CD4-positive, alpha-beta T cell treated with Interleukin-10 for 1 hour (primary cell): ENCODE measurements around the gene GOLGA8J.
"Not testable (repeated sequence)": the region's sequence is repeated elsewhere in the genome, so short reads cannot be mapped to it uniquely, and the experiment has no call there.

Source experiments
- DNase-seq: peaks from one replicate; pipeline ENCODE4 v3.0.0-alpha.2; 2020

Gene GOLGA8J, protein sequence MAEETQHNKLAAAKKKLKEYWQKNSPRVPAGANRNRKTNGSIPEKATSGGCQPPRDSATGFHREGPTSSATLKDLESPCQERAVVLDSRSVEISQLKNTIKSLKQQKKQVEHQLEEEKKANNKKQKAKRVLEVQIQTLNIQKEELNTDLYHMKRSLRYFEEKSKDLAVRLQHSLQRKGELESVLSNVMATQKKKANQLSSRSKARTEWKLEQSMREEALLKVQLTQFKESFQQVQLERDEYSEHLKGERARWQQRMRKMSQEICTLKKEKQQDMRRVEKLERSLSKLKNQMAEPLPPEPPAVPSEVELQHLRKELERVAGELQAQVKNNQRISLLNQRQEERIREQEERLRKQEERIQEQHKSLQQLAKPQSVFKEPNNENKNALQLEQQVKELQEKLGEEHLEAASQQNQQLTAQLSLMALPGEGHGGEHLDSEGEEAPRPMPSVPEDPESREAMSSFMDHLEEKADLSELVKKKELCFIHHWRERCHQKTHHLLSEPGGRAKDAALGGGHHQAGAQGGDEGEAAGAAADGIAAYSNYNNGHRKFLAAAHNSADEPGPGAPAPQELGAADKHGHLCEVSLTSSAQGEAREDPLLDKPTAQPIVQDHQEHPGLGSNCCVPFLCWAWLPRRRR

DNA sequence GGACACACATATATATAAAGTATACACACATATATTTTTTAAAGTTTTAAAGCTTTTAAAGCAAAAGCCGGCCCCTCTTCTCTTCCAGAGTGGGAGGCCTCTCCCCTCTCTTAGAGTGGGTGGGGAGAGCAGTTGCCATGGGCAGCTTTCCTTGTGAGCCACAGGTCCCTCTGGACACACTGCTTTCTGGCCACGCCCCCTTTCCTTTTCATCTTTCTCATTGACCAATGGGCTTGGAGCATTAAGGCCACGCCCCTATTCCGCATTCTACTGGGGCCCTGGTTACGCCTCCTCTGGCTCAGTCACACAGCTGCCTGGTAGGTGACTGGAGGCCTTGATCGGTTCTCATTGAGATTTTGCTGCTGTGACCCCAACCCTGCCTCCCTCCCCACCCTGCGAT, at the start of gene GOLGA8J:
TSS of gene GOLGA8J (plus strand) at position 301 of the 400 bp plus-strand sequence. CDS start at position 399, 98 bp downstream.
- not testable (repeated sequence) for DNase-seq

DNA sequence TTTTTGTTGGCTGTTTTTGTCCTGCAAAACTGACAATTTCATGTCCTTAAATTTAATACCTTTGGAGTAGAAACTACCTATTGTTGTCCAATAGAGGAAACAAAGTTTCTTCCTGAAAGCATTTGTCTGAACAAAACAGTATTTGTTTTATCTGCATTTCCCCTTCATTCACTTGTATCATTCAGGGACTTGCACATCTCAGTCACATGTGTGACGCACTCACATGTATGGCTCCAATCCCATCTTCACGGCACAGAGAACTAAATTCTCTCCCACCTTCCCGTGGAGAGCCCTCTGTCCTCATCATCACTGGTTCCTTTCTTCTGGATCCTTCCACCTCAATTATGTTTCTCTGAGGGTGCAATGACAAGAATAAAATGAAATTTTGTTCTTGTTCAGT, 49.5 kb upstream of the GOLGA8J start:
- DNase-seq = no peak

DNA sequence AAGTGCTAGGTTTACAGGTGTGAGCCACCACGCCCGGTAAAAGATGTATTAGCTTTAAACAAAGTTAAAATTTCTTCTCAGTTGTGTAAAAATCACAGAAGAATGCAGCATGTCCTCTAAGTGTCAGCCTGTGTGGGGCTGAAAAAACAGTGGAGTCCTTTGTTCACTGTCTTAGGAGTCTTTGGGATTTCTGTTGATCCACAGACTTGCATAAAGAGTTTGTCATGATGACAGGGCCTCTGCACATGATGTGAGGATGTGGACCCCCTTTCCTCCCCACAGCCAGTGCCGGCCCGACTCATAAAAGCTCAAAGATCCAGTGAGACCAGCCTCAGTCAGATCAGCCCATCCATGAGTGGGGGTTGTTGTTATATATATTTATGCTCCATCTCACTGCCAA, 49.0 kb upstream of the GOLGA8J start:
- no peak for DNase-seq

DNA sequence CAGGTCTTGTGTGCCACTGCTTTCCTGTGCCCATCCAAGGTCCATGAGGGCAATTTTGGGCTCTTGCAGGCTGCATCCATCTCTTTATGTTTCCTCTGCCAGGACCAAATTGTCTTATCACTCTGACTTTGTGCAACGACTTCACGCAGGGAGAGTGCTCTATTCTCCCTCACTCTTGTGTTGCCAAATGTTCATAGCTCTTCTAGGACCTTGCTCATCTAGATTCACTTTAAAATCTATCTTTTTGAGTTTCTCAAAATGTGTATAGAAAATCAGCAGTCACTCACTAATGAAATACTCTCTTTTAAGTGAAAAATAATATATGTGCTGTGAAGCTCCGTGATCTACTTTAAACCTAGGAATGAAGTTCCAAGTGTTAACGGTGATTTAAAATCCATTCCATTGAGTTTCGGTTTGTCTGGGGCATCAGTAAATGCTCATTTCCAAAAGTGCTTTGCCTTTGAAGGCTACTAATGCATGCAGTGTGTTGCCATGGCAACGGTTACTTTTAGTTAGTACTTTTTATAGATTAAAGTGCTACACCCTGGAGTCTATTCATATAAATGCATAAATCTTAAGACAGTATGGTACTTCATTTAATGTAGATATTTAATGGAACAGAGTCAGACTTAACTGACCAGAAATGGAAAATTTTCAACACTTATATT, 46.6 kb upstream of the GOLGA8J start:
- no peak for DNase-seq

DNA sequence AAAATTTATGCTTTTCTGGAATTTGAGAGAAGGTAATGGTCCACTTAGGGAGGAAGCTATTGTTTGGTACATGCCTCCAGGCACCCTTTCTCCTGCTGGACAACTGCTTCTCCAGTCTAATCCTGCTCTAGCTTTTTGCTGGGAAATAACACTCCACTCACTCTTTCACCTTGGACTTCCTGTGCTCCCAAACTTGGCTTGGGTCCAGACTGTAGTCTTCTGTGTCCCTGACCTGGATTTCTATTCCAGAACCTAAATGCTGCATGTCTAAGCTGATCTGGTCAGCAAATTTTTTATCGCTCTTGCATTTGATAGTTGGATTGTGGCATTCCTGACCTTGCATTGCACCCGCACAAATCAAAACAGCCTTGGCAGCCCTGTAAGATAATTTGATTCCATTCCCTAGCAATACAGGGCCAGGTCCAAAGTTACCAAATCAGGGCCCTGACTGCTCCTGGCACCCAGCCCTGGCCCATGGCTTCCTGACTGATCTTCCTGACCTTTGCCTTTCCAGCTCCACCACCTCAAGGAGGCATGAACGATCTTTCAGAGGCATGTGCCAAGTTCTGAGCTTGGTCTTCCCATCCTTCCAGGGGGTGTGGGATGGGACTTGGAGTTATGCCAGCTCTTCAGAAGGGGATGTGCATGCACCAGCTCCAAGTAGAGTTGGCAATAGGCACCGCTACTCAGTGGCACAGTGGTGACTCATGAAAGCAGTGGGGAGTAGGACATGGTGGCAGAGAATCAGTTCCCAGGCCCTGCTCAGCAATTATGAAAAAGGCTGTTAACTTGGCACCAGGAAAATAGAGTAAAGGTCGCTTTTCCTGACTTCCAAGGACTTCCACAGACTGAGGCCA, 43.9 kb upstream of the GOLGA8J start:
- DNase-seq = no peak

DNA sequence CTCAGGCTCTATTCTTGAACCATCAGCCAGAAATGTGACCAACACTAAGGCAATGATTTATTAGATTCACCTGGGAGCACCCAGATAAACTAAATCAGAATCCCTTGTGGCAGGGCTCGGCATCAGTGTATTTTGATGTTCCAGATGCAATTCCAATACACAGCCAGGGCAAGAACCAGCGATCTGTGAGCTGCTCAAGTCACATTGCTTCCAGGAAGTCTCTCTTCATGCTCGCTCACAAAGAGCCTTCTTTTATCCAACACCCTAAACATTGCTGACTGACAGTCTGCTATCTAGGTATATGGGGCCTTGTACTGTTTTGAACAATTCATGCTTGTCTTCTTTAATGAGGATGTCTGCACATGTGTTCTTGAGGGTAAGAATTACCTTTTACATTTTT, 40.9 kb upstream of the GOLGA8J start:
- no peak for DNase-seq

DNA sequence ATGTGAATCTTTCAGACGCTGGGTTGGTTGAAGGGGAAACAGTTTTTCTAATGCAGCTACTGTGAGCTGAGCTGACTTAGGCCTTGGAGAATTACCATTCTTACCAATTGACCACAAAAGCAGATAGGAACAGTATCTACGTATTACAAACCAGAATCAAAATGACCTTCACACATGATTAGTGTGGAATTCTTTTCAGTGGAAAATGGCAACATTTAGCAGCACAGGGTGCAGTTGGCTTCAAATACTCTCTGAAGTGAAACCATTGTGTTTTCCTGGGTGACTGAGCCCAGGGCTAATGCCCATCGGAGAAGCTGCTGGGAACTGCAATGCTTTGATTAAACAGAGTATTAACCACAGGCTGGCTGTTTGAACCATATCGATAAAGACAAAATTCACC, 40.2 kb upstream of the GOLGA8J start:
- no peak for DNase-seq

DNA sequence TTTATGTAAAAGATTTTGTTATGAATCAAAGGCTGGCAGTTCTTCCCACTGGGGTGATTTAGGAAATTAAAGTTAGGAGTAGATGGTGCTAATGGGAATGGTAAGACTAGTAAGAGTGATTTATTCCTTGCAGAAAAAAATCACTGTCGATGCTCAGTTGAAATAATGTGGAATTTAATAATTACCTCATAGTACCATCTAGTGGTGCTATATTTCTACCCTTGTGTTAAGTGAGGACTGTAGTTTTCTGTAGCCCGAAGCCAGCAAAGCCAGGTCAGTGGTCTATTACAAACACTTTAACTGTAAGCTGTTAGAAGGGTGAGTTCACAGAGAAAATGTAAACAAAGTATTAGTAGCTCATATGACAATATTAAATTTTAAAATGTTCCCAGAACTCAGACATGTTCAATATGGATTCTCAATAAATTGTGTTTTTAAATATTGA, 39.5 kb upstream of the GOLGA8J start:
- DNase-seq = no peak

DNA sequence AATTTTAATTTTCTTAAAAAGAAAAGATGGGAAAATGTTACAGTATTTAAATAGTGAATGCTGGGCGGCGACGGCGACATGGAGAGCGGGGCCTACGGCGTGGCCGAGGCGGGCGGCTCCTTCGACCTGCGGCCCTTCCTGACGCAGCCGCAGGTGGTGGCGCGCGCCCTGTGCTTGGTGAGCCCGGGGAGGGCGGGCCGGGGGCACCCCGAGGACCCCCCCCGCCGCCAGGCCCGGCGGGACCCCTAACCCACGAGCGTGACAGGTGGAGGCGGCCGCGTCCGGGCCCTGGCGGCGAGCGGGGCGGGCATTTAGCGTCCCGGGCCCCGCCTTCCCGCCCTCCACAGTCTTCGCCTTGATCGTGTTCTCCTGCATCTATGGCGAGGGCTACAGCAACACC, 38.4 kb upstream of the GOLGA8J start:
- DNase-seq = no peak

DNA sequence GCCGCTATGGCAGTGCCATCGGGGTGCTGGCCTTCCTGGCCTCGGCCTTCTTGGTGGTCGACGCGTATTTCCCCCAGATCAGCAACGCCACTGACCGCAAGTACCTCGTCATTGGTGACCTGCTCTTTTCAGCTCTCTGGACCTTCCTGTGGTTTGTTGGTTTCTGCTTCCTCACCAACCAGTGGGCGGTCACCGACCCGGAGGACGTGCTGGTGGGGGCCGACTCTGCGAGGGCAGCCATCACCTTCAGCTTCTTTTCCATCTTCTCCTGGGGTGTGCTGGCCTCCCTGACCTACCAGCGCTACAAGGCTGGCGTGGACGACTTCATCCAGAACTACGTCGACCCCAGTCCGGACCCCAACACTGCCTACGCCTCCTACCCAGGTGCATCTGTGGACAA, 37.9 kb upstream of the GOLGA8J start:
- not testable (repeated sequence) for DNase-seq

DNA sequence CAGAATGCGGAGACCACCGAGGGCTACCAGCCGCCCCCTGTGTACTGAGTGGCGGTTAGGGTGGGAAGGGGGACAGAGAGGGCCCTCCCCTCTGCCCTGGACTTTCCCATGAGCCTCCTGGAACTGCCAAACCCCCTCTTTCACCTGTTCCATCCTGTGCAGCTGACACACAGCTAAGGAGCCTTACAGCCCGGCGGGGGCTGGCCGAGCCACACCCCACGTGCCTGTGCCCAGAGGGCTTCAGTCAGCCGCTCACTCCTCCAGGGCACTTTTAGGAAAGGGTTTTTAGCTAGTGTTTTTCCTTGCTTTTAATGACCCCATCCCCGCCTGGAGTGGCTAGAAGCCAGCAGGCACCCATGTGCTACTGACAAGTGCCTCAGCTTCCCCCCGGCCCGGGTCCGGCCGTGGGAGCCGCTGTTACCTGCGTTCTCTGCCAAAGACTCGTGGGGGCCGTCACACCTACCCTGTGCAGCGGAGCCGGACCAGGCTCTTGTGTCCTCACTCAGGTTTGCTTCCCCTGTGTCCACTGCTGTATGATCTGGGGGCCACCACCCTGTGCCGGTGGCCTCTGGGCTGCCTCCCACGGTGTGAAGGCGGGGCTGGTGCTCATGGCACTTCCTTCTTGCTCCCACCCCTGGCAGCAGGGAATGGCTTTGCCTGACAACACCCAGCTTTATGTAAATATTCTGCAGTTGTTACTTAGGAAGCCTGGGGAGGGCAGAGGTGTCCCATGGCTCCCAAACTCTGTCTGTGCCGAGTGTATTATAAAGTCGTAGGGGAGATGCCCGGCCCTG, 37.3 kb upstream of the GOLGA8J start:
- not testable (repeated sequence) for DNase-seq

DNA sequence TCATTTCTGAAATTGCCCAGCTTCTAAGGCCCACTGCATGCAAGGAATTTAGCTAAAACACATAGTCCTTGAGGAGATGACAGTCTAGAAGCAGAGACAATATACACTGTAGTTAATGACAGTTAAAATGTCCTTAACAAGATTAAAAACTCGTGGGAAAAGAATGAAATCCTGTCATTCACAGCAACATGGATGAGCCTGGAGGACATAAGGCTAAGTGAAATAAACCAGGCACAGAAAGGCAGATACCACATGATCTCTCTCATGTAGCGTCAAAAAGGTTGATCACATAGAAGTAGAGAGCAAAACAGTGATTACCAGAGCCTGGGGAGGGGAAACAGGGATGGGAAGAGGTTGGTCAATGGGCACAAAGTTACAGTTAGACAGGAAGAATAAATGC, 36.3 kb upstream of the GOLGA8J start:
- DNase-seq = no peak

DNA sequence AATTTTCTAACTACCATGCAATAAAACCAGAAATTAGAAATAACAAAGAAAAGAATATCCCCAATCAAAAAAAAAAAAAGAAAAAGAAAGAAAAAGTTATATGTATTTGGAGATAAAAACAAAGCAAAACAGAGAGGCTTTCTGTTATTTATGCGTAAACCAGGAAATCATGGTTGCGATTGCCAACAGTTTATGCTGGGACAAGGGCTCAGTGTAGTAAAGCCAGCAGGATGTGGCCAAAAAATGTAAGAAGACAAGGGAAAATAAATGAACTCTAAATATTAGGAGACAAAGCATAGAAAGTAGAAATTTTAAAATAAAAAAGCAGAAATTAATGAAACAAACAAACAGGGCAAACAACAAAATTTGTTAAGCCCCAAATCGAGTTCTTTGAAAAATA, 27.2 kb upstream of the GOLGA8J start:
- no peak for DNase-seq

DNA sequence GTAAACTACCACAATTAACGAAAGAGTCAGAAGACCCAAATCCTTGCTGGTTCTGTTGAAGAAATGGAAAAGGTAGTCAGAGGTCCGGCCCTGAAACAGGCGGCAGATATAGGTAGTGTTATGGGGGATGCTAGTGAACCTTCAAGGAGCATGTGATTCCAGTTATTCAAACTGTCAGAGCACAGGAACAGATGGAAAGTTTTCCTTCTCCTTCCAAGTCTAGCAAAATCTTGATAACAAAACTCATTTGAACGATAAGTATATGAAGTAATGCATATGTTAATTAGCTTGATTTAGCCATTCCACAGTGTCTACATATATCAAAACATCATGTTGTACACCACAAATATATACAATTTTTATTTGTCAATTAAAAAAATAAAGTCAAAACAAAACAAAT, 26.6 kb upstream of the GOLGA8J start:
- DNase-seq = no peak

DNA sequence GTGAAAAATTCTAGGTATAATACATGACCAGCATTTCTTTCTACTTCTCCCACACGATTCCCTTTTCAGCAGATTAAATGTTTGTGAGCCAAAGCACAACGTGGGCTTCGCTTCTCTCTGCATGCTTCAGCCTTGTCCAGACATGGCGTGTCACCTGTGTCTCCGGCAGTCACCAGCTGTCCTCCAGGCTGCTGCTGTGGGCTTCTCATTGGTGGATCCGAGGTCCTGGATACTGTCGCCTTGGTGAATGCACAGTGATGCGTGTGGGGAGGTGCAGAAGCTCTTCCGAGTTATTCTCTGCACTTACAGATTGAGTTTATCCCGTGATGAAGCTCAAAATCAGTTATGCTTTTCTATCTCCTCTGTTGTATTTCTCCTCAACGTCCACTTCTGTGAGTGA, 23.0 kb upstream of the GOLGA8J start:
- no peak for DNase-seq

DNA sequence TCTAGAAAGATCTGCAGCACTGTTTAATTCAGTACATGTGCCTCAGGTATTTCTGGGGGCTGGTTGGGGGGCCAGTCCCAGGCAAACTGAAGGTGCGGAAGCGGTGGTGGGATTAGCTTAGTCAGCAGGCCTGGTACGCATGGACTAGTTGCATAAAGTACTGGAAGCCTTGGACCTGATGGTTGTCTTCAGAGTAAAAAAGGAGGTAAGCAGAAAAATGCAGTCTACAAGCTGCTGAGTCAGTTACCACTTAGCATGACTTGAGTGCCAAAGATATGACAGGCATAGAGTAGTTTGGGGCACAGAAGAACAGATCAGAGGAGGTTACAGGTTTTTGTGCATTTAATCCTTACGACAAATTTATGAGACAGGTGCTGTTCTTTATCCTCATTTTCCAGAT, 19.9 kb upstream of the GOLGA8J start:
- no peak for DNase-seq

DNA sequence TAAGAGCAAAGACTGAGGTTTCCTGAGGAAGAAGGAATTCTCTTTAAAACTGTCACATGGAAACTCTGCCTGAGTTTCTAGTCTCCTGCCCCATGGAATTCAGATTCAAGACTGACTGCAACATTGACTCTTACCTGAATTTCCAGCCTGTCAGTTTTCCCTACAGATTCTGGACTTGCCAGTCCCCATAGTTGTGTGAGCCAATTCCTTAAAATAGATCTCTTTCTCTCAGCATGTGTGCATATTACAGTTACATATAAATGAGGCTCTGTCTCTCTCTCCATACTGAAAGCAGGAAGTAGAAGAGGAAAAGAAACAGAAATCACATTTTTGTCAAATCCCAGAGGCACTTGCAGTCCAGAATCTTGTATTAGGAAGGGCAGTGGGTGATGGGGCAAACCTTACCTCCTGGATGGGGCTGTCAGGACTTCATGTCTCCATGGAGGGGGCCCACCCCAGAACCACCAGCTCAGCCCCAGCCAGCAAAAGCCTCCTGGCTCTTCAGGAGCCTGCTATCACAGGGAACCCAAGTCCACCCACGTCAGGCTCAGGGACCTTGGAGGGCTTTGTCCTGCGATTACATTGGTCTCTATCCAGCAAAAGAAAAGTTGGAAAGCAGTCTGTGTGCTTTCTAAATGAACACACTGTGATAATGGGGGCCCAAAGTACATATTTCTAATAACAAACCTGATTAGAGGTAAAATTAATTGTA, 18.8 kb upstream of the GOLGA8J start:
- no peak for DNase-seq

DNA sequence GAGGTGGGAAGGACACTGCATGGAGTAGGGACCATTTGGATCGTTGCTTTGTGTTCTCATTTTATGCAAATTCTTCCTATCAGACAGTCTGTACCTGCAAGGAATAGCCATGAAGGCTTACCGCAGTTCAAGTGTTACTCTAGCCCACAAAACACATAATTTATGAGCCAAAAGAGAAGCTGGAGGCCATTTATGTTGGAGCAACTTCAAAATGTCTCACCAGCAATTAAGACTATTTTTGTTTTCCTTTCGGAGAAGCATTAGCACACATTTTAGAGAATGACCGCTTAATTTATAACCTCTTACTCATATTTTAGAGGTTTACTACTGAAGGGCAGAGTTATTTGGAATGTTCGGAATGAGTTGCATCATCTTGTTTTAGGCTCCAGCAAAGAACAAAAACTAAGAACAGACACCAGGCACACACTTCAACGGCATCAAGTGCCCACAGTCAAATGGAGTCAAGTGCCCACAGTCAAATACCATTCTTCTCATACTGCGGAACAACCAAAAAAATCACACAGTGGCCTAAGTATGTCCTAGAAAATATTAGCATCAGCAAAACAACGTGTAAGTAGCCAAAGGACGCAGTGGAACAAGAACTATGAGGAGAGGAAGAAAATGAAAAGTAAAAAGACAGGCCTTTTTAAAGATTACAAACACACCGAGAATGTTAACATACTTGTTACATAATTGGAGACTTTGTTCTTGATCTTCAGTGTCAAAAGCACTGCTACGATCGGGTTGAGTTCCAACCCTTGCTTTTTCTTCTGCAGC, 17.5 kb upstream of the GOLGA8J start:
- no peak for DNase-seq

DNA sequence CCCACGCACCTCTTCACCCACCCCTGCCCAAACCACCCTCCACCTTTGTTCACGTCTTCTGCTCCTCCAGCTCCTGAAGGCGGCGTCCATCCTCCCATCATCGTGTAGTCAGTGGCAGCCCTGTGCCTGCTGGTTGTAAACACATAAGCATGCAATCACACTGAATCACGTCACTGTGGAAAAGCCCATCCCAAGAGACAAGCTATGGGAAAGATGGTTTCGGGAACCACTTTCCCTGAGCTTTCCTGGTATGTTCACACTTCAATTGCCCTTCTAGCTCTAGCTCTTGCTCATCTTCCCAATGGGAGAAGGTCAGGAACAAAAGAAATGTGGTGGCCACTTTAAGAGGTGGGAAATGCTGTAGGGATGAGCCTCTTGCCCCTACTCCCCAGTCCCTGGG, 14.4 kb upstream of the GOLGA8J start:
- no peak for DNase-seq

DNA sequence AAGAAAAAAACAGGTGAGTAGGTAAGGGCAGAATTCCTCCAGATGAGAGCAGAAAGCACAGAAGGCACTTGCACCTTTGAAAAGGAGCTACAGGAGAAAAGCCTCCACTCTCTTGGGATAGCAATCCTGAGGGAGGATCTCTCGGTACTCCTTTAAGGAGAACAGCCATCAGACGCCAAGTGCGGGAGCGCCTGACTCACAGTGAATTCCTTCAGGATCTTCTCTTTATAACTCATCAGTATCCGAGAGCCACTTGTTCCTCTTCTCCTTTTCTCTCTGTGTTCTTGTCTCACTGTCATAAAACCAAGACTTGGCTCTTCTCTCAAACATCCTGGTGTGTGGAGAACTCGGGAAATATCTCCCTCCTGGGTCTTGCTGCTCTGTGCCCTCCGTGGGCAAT, 10.1 kb upstream of the GOLGA8J start:
- no peak for DNase-seq

DNA sequence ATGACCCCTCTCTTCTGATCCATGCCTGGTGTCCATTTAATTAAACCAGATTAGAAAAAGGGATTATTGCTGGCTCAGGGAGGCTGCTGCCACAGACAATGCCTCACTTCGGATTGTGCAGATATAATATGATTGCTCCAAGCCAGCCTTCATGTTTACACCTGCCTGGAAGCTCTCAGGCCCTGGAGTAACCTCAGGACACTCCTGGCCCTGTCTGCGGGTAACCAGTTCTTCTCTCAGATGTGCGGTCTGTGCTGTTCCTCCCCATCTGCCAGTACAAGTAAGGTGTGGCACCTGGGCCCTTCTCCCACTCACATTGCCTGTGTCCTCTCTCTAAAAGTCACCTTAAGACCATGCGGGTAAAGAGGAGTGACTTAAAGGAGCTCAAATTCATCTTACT, 8.8 kb upstream of the GOLGA8J start:
- no peak for DNase-seq
